Bronchial epithelial cell (primary cell): ENCODE measurements around the gene SH3YL1. TPM values are rescaled to one million over a fixed set of nuclear protein-coding genes. Genes with fewer than 3 reads are reported as not detected.
"Not testable (repeated sequence)": the region's sequence is repeated elsewhere in the genome, so short reads cannot be mapped to it uniquely, and the experiment has no call there.

Experiments used
- DNase-seq: peaks from one replicate; pipeline ENCODE4 v3.0.0-alpha.2; 2010; ENCODE audit warnings: low read depth
- FAIRE-seq: peaks from 2 replicates; lab custom pipeline; 2011; peaks lifted over from hg19 to GRCh38; lab: Jason Lieb, UNC
- H3K27me3 ChIP-seq: 2 replicates; pipeline ENCODE4 v1.5.1; 2011; ENCODE audit warnings: low read length; ENCODE audit not compliant: control insufficient read depth, insufficient read depth
- H3K36me3 ChIP-seq: 2 replicates; pipeline ENCODE4 v1.5.1; 2011; ENCODE audit warnings: low read length; ENCODE audit not compliant: control insufficient read depth, insufficient read depth
- H3K4me3 ChIP-seq: 2 replicates; pipeline ENCODE4 v1.5.1; 2011; ENCODE audit warnings: mild to moderate bottlenecking, low read depth, low read length, control low read depth
- total RNA-seq: library from RNA; depleted of rRNA; stranded (reverse); fragments of >200 nt; gene quantifications from 2 replicates; pipeline ENCODE4 v1.2.1, GENCODE V29; 2014
- TF ChIP-seq, protein P1 (sequence below): IDR thresholded peaks from 2 replicates; pipeline ENCODE4 v1.5.1; 2011; ENCODE audit warnings: mild to moderate bottlenecking, moderate library complexity, low read length, control low read depth, inconsistent platforms; ENCODE audit not compliant: insufficient read depth, severe bottlenecking

Gene SH3YL1
- total RNA-seq, 1 donor from 2014 or later: 104 TPM

DNA sequence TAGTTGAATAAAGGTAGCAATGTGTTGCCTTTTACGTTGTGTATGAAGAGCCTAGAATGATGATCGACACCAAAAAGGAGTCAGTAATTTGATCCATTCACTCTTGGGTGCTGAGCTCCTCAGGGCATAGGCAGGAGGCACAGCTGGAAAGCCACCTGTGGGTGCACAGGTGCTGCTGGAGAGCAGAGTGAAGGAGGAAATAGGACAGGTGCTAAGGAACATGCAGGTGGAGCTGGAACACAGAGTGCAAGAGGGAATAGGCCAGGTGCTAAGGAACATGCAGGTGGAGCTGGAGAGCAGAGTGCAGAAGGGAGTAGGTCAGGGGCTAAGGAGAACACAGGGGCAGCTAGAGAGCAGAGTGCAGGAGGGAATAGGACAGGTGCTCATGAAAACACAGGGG is 86.1 kb downstream of the SH3YL1 start:
- no peaks in the 10 kb centered on the region for H3K27me3 ChIP-seq
- no peak overlapping the region for H3K4me3 ChIP-seq
- no peak for DNase-seq
- no peak for FAIRE-seq
- TF ChIP-seq, protein P1, sequence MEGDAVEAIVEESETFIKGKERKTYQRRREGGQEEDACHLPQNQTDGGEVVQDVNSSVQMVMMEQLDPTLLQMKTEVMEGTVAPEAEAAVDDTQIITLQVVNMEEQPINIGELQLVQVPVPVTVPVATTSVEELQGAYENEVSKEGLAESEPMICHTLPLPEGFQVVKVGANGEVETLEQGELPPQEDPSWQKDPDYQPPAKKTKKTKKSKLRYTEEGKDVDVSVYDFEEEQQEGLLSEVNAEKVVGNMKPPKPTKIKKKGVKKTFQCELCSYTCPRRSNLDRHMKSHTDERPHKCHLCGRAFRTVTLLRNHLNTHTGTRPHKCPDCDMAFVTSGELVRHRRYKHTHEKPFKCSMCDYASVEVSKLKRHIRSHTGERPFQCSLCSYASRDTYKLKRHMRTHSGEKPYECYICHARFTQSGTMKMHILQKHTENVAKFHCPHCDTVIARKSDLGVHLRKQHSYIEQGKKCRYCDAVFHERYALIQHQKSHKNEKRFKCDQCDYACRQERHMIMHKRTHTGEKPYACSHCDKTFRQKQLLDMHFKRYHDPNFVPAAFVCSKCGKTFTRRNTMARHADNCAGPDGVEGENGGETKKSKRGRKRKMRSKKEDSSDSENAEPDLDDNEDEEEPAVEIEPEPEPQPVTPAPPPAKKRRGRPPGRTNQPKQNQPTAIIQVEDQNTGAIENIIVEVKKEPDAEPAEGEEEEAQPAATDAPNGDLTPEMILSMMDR: no peak
- H3K36me3 ChIP-seq: no peaks in the 10 kb centered on the region

DNA sequence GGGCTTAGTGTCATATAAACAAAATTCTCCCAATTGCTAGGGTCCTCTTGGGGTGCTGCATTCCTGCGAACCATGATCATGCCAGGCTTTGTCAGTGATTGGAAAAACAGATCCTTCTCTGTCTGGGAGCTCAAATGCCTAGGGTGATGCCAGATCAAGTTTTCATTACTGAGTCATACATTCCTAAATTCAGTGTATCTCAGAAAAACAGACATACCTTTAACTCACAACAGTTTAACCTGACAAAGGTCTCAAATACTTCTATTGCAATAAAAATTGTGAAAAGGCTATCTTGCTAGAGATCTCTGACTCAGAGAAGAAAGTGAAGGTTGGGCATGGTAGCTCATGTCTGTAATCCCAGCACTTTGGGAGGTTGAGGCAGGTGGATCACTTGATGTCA is 86.9 kb downstream of the SH3YL1 start:
- peak; percentile 43 for DNase-seq
- FAIRE-seq: no peak

DNA sequence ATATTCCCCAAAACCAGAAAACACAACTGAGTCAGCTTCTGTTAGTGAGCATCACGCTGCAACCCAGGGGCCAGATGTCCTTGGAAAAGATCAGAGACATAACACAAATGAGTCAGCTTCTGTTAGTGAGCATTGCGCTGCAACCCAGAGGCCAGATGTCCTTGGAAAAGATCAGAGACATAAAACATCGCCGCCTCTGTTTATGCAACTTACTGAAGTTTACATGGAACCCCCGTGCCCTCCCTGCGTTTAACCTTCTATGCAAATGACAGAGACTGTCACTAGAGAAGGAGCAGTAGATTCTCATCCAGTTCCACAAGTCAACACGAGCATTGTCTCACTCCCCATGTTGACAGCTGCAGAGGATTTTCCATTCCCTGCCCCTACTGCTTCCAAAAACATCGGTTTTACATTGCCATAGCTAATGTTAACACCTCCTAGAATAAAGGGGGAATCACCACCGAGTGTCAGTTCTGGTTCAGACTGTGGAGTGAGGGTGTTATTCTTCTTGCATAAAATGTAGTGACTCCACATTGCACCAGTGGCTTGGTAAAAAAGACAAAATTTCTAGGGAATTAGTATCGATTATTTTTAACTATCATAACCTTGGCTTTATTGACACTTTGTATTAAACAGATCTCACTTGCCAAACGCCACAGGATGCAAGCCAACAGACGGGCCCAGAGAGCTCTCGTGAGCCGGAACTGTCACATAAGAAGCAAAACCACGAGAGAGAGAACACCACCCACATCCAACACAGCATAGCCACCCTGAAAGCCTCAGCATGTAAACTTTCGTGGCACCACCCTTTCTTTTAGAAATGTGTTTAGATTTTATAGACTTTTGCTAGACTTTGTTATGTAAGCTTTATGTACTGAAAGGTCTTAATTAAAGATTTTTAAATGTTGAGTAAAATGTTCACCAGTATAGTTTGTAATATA is 87.7 kb downstream of the SH3YL1 start:
- Histone ChIP-seq H3K27me3 (no peaks in the 10 kb centered on the region), H3K36me3 (no peaks in the 10 kb centered on the region), H3K4me3 (no peak overlapping the region)
- no peak for FAIRE-seq
- no peak for DNase-seq
- TF ChIP-seq, protein P1: no peak

More for the DNA sequence above, 86.9 kb downstream of the SH3YL1 start:
- Histone ChIP-seq H3K27me3 (no peaks in the 10 kb centered on the region), H3K4me3 (no peak overlapping the region), H3K36me3 (no peaks in the 10 kb centered on the region)
- TF ChIP-seq, protein P1: no peak

DNA sequence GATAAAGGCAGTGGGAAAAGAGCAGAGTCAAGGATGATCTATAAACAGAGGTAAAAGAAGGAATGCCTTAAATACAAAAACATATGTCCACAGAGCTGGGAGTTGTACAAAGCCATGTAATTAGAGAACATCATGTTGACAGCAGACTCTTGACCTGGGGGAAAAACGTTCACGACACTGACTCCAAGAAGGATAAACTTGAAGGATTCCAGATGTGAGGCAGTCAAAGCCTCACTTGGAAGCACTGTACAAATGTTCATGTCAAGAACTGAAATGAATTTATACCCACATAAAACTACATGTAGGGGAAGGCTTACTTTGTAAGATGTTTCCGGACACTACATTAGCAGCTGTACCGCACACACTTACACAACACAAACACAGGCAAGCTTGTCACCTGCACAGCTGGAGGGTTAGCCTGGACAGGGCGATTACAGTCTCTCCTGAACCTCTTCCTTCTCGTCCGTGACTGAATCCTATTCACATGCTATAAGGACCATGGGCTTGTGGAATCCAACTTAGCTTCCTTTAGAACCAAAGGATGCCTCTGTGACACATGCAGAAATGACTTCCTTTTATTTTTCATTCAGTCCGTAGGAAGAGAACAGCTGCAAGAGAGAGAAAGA is 88.6 kb downstream of the SH3YL1 start:
- FAIRE-seq (no peak), DNase-seq (no peak)
- TF ChIP-seq, protein P1: no peak
- no peaks in the 10 kb centered on the region for H3K36me3 ChIP-seq
- H3K4me3 ChIP-seq: no peak overlapping the region
- H3K27me3 ChIP-seq: no peaks in the 10 kb centered on the region

DNA sequence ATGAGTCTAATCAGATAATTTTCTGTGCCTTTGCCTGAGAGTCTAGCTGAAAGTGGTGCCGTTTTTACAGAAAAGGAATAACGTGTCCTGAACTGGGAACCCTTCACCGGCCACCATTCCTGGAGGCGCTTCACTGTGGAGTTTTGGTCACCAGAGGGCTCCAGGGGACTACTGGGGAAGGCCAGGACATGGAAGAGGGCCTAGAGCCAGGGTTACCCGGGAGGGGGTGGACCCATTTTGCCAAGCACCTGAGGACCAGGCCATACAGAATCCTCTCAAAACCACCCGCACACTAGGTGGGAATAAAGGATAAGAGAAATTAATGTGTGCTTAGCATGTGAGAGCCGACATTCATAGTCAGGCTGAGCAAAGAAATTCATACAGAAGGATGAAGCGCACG is 91.7 kb downstream of the SH3YL1 start:
- not testable (repeated sequence) for H3K36me3 ChIP-seq, FAIRE-seq

More for the DNA sequence above, 91.7 kb downstream of the SH3YL1 start:
- not testable (repeated sequence) for H3K4me3 ChIP-seq, H3K27me3 ChIP-seq, DNase-seq
- TF ChIP-seq, protein P1: peak; percentile 4
